ENCODE results near the gene RNF14. TPM values are rescaled to one million over a fixed set of nuclear protein-coding genes. Genes with fewer than 3 reads are reported as not detected.
A peak's percentile ranks its signal among the peaks of the same experiment; 100 is the strongest.

The RNF14 gene
- total and polyA plus RNA-seq, 7 donors: 30.7 to 70.1 (median 43.2) TPM

DNA sequence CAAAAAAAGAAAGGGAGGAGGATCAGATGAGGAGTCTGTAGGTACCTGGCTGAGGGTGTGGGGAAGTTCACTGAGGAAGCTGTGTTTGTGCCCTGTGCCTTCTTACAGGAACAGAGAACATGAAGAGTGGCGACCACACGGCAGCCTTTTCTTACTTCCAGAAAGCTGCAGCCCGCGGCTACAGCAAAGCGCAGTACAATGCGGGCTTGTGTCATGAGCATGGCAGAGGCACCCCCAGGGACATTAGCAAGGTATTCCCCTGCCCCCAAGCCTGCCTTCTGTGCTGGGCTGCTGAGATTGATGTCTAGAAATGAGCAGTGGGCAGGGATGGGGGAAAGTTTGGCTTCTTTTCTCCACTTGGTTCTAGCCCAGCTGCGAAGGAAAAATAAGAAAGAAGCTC is 35.8 kb upstream of the RNF14 start:
- peaks cover 47 to 100% (median 70%) of the 10 kb centered on the region in 4 donors for H3K36me3 ChIP-seq
- no peak overlapping the region for H3K4me3 ChIP-seq
- H3K27me3 ChIP-seq: no peaks in the 10 kb centered on the region
- no peak for DNase-seq
- H3K27ac ChIP-seq: no peak overlapping the region
- peaks cover 0 to 3% (median 0%) of the 10 kb centered on the region in 4 donors for H3K4me1 ChIP-seq
- no peak for TF ChIP-seq EP300 (IDR thresholded peaks at IDR 0.05)
- 95 to 98% methylated on average over 7 of the region's 7 CpGs for WGBS, 2 donors
- H3K9me3 ChIP-seq: no peaks in the 10 kb centered on the region
- intact Hi-C loops (cut with DNase I): no loop called here

DNA sequence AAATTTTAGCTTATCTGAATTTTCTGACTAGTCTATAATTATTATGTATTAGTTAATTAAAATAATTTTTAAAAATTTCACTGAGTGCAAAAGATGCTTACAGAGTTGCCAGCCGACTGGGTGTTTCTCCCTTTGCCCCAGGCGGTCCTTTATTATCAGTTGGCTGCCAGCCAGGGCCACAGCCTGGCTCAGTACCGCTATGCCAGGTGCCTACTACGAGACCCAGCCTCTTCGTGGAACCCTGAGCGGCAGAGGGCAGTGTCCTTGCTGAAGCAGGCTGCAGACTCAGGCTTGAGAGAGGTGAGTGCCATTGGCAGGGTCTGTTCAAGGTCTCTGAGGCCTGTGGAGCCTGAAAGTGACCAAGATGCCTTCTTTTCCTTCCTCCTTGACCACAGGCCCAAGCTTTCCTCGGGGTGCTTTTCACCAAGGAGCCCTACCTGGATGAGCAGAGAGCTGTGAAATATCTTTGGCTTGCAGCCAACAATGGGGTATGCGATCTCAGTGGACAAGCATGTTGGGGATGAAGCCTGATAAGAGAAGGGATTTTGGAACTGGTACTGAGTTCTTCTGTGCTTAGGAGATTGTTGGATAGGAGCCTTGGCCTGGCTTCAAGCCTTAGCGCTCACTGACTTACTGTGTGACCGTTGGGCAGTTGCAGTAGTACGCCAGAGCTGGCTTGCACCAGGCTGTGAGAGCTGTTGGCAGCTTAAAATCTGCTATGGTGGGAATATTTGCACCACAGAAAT is 34.6 kb upstream of the RNF14 start:
- intact Hi-C loops (cut with DNase I): no loop called here
- Histone ChIP-seq H3K4me3 (no peak overlapping the region), H3K27me3 (no peaks in the 10 kb centered on the region), H3K27ac (no peak overlapping the region), H3K4me1 (peaks cover 0 to 3% (median 0%) of the 10 kb centered on the region in 4 donors), H3K36me3 (peaks cover 47 to 100% (median 68%) of the 10 kb centered on the region in 4 donors), H3K9me3 (no peaks in the 10 kb centered on the region)
- 45 to 76% methylated on average over 11 of the region's 11 CpGs for WGBS, 2 donors
- DNase-seq: no peak
- TF ChIP-seq EP300 (IDR thresholded peaks at IDR 0.05) (no peak), POLR2AphosphoS5 (IDR thresholded peaks at IDR 0.05) (no peak), POLR2A (IDR thresholded peaks at IDR 0.05) (no peak)
- TF ChIP-seq, protein P1, sequence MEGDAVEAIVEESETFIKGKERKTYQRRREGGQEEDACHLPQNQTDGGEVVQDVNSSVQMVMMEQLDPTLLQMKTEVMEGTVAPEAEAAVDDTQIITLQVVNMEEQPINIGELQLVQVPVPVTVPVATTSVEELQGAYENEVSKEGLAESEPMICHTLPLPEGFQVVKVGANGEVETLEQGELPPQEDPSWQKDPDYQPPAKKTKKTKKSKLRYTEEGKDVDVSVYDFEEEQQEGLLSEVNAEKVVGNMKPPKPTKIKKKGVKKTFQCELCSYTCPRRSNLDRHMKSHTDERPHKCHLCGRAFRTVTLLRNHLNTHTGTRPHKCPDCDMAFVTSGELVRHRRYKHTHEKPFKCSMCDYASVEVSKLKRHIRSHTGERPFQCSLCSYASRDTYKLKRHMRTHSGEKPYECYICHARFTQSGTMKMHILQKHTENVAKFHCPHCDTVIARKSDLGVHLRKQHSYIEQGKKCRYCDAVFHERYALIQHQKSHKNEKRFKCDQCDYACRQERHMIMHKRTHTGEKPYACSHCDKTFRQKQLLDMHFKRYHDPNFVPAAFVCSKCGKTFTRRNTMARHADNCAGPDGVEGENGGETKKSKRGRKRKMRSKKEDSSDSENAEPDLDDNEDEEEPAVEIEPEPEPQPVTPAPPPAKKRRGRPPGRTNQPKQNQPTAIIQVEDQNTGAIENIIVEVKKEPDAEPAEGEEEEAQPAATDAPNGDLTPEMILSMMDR (IDR thresholded peaks at IDR 0.05): no peak

DNA sequence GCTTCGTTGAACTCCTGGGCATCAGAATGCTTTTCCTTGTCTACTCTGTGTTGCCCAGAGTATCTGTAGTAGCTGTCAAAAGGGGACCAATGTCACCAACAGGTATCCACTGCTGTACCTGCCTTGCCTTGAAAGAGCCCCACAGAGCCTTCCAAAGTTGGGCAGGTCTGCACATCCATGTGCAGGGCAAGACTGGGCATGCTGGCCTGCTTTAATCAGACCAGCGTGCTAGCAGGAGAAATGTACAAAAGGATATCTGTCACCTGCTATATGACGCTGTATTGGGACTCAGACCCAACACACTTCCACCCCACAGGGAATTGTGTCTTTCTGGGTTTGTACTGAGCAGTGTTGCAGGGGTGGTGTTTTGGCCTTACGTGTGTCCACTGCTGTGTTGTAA is 33.4 kb upstream of the RNF14 start:
- Histone ChIP-seq H3K27ac (no peak overlapping the region), H3K9me3 (no peaks in the 10 kb centered on the region)

DNA sequence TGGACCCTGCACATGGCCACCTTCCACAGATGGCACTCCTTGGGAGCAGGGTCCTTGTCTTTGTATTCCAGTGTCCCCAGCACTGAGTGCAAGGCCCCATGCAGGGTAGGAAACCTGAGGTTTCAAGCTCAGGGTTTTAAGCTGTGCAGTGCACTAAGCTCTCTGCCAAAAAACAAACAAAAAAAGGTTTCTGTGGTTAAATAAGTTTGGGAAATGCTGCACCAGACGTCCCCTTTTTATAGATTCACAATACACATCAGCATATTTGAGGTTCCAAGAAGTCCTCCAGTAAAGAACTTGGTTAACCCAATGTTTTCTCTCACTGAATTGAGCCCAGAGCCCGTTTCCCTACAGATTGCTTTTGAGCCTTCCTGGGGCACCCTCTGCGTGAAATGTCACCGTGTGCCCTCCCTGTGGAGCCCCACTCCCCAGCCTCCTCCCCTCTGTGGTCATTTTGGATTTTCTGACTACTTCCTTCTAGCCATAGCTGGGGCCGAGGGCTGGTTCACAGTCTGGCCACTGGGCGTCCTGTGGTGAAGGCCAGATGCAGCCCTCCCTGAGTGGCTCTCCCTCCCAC is 28.1 kb upstream of the RNF14 start:
- no peaks in the 10 kb centered on the region for H3K27me3 ChIP-seq
- peaks cover 0 to 16% (median 6%) of the 10 kb centered on the region in 4 donors for H3K4me1 ChIP-seq
- peak overlapping the region in 3 of 4 donors; percentile 17 to 37 (median 30) for H3K27ac ChIP-seq
- TF ChIP-seq EP300 (IDR thresholded peaks at IDR 0.05) (no peak), POLR2AphosphoS5 (IDR thresholded peaks at IDR 0.05) (no peak), POLR2A (IDR thresholded peaks at IDR 0.05) (no peak)
- TF ChIP-seq, protein P1 (IDR thresholded peaks at IDR 0.05): no peak
- no peak for DNase-seq
- H3K36me3 ChIP-seq: peaks cover 12 to 43% (median 24%) of the 10 kb centered on the region in 4 donors
- intact Hi-C loops (cut with DNase I): no loop called here
- H3K4me3 ChIP-seq: no peak overlapping the region
- no peaks in the 10 kb centered on the region for H3K9me3 ChIP-seq
- 48 to 52% methylated on average over 6 of the region's 6 CpGs for WGBS, 2 donors

More for the DNA sequence above, 33.4 kb upstream of the RNF14 start:
- WGBS, 2 donors: 92 to 95% methylated on average over 4 of the region's 4 CpGs
- peaks cover 0 to 3% (median 0%) of the 10 kb centered on the region in 4 donors for H3K4me1 ChIP-seq
- no peak for DNase-seq
- TF ChIP-seq EP300 (IDR thresholded peaks at IDR 0.05) (no peak), POLR2AphosphoS5 (IDR thresholded peaks at IDR 0.05) (no peak), POLR2A (IDR thresholded peaks at IDR 0.05) (no peak)
- TF ChIP-seq, protein P1 (IDR thresholded peaks at IDR 0.05): no peak
- intact Hi-C loops (cut with DNase I): no loop called here
- H3K4me3 ChIP-seq: no peak overlapping the region
- no peaks in the 10 kb centered on the region for H3K27me3 ChIP-seq
- H3K36me3 ChIP-seq: peaks cover 34 to 95% (median 56%) of the 10 kb centered on the region in 4 donors

DNA sequence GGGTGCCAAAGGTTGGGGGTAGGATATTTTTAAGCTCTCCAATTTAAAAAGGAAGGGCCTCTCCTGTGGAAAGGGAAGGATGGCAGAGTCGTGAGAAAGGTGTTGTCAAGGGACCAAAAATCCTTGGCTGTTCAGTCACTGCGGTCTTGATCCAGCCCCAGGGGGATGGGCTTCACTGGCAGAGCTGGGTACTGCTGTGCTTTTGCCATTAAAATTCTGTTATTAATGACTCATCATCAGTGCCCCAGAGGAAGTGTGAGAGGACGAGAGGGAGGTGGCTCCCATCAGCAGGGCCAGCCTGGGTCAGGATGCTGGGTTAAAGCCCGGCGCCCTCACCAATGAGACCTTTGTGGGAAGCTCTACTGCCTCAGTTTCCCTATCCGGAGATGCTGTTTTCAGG is 27.6 kb upstream of the RNF14 start:
- DNase-seq: peak; percentile 62
- Histone ChIP-seq H3K4me1 (peaks cover 0 to 19% (median 10%) of the 10 kb centered on the region in 4 donors), H3K27me3 (no peaks in the 10 kb centered on the region), H3K9me3 (no peaks in the 10 kb centered on the region), H3K4me3 (no peak overlapping the region), H3K36me3 (peaks cover 12 to 37% (median 20%) of the 10 kb centered on the region in 4 donors), H3K27ac (peak overlapping the region in 3 of 4 donors; percentile 17 to 37 (median 30))
- WGBS, 2 donors: 81 to 84% methylated on average over 6 of the region's 6 CpGs
- TF ChIP-seq POLR2AphosphoS5 (IDR thresholded peaks at IDR 0.05) (no peak), EP300 (IDR thresholded peaks at IDR 0.05) (no peak), POLR2A (IDR thresholded peaks at IDR 0.05) (no peak)
- TF ChIP-seq, protein P1 (IDR thresholded peaks at IDR 0.05): no peak
- intact Hi-C loops (cut with DNase I): no loop called here
